Activated T-cell treated with anti-CD3 and anti-CD28 coated beads for 4 hours (primary cell): Measurements from ENCODE around the gene SLC49A3.
"Not testable (repeated sequence)": the region's sequence is repeated elsewhere in the genome, so short reads cannot be mapped to it uniquely, and the experiment has no call there.

Source experiments
- DNase-seq: peaks from one replicate; pipeline ENCODE4 v3.0.0-alpha.2; 2020

The SLC49A3 gene

DNA sequence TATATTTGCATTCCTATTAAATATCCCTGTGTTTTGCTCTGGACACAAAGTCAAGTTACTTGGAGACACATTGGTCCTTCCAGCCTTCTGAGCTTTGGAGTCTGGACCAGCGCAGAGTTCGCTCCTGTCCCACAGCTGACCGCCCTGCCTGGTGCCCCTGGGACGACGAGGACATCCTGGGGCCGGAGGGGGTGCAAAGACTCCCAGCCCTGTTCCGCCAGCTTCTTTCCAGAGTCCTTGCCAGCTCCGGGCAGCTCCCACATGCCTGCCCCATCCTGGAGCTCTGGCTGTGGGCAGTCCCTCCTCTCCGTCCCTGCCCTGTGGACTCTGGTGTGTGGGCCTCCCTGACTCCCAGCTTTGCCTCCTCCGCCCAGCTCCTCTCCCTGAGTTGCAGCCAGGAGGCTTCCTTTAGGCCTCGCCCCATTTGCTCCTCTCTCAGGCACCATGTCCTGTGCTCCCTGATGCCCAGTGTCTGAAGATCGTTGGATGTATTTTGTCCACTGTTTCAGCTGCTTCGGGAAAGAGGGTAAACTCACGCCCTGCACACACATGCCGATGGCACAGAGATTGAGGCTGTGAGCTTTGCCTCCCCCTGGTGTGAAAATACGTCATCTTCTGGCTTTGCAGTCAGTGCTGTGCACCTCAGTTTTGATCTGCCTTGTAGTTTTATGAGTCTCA, 11.8 kb upstream of the SLC49A3 start:
- DNase-seq = no peak

DNA sequence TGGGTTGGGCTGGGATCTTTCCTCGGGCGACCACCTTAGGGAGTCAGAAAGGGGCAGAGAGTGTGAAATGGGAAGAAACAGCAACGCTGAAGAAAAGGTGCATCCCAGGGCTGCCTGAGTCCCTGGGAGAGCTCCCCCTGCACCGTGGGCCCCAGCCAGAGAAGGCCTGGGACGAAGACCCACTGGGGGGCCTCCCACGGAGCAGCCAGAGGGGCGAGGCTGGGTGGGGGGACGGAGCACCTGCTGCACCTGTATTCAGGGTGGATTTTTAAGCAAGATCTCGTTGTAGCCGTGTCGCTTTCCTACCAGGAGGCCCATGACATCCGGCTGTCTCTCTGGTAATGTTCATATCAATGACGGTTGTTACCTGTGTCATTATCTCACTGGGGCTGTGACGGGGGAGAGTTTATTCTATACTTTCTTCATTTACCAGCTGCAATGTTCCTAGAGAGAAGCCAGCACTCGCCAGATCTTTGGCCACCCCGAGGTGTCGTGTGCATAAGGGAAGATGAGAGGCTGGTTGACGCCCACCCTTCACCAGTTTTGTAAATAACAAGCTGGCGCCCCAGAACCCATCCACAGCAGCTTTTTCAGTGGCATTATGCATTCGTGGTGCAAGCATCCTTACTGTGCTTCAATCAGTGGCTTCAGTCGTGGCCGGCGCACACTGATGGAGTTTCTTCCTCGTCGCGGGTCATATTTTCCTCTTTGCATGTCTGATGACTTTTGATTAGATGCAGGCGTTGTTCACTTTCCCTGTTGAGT, 11.0 kb upstream of the SLC49A3 start:
- DNase-seq = no peak

- not testable (repeated sequence) for DNase-seq
Measured at GRCh38 chr4:694341-694940, 5.5 kb upstream of the SLC49A3 start.

- DNase-seq = no peak
Measured at GRCh38 chr4:692771-693554, 4.0 kb upstream of the SLC49A3 start.

GRCh38 chr4:689723-690122, 772 bp upstream of the SLC49A3 start:
- DNase-seq = no peak

DNA sequence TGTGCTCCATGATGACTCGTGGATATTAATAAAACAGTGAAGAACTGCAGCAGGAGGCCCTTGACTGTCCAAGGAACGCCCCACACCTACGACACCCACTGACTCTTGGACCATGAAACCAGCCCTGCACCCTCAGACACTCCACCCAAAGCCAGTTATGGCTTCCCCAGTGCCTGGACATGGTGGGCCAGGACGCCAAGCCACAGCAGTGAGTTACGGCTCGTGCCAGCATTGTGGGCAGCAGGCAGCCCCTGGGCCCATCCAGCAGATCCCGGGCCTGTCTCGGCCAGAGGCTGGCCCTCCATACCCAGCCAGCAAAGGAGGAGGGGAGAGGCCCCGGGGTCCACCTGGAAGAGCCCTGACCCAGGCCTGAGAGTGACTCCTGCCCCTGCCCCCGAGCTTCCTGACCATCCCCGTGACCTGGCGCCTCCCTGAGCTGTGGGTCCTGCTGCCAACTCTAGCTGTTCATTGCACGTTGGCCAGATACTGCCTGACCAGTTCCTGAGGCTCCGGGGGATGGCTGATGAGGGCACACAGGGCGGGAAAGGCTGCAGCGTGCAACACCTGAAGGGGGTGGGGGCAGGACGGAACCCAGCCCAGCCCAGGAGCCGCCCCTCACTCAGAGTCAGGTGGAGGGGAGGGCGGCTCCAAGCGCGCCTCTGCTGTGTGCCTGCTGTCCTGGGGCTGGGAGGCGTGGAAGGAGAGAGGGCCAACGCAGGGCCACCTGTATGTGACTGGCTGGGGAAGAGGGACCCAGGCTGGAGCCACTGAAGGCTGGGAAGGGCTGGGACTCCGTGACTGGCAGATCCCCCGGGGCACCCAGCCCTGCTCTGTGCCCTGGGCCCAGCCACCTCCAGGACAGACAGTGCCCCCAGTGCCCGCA, 739 bp downstream of the SLC49A3 start:
- DNase-seq = no peak

DNA sequence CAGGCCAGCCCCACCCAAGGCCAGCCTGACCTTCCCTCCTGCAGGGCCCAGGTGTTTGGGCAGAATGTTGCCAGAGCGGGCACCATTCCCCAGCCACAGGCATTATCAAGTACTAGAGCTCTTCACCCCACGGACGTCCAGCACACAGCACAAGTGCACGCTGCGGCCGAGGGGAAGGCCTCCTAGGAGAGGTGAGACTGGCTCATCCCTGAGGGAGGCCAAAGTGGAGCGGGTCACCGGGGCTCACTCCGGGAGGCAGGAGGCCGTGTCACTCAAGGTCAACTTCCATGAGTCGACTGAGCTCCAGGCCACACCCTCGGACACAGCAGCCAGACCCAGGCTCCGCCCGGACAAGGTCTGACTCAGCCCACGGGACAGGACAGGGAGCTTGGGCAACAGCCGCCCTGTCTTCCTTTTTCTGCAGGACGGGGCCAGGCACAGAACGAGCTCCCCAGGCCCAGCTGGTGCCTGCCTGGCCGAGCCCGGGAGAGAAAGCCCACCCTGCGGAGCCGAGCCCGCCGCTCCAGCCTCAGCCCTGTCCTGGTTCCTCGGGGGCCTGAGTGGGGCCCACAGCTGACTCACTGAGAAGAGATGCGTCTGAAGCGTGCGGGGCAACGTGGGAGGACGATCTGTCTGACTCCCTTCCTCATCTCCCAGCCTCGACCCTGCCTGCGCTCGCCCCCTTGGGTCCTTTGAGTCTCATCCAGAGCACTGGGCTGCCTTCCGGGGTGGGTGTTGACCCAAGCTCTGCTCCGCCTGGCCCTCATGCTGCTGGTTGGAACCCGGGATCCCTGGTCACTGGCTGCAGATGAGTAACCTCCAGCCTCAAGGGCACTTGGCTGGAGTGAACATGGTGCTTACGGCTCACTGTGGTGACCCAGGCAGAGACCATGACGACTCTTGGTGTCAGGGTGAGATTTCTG, 1.6 kb downstream of the SLC49A3 start:
- no peak for DNase-seq

DNA sequence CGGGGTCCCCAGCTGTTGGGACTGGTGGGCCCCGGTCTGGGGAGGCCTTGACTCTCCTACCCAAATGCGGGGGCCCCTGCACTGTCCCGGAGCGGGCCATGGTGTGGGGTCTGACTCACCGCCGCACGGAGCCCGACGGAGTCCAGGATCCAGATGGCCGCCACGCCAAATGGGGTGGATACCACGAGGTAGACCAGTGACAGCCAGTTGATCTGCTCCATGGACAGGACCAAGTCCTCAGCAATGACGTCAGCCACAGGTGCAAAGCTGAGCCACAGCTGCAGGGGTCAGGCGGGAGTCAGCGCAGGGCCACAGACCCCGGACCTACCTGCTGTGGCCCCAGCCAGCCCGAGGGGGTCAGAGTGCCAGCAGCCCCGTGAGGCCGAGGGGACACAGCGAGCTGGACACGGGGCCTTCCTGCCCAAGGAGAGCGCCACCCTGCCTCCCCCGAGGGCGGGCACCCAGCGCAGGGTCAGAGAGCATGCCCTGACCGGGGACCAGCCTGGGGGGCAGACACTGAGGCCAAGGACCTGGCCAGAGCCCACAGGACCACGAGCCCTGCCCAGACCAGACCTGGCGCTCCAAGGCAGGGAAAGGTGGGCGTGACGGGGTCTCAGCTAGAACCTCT, 2.4 kb downstream of the SLC49A3 start:
- DNase-seq = no peak

DNA sequence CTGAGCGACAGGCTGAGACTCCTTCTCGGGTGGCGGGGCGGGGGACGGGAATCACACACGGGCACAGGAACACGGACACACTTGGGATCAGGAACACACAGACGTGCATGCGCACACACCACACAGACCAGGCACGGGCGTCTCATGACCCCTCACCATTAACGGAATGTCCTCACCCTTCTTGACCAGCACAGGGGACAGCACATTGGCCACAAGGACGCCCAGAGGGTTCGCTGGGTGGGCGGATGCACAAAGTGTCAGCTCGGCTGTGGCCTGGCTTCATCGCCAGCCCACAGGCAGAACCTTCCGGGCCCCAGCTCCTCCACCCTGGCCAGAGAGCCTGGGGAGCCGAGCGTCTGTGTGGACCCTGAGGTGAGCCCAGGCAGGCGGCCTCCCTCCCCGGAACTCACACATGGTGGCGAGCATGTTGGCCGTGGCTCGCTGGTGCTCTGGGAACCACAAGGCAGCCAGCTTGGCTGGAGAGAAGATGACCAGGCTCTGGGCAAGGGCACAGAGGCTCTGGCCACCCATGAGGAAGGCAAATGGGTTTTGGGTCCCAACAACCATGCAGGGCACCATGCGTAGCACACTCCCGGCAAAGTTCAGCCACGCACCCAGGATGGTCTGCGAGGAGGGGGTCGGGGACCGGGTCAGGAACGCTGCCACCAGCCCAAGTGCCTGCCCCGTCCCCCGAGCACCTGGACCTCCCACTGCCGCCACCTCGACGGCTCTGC, 3.1 kb downstream of the SLC49A3 start:
- no peak for DNase-seq

- DNase-seq = no peak
Measured at GRCh38 chr4:684623-685327, 4.2 kb downstream of the SLC49A3 start.

GRCh38 chr4:683982-684622, 4.8 kb downstream of the SLC49A3 start:
- DNase-seq = no peak

- no peak for DNase-seq
Measured at GRCh38 chr4:683247-683897, 5.6 kb downstream of the SLC49A3 start.

GRCh38 chr4:682490-683172, 6.3 kb downstream of the SLC49A3 start:
- DNase-seq = no peak

GRCh38 chr4:681736-682451, 7.1 kb downstream of the SLC49A3 start:
- no peak for DNase-seq

- no peak for DNase-seq
Measured at GRCh38 chr4:680928-681645, 7.9 kb downstream of the SLC49A3 start.

DNA sequence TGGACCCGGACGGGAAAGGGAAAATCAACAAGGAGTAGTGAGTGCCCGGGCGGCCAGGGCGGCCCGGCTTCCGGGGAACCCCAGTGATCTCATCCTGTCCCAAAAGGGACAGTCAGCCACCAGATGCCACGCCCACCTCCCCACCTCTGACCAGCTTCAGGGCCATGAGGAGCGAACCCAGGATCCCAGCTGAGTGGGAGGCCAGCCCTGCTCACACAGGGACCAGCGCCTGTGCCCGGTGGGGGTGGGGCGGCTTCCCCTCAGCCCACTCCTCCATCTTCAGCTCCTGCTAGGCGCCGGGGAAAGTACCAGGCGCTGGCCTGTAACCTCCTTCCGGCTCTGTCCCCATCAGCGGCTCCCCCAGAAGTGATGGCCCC, 8.4 kb downstream of the SLC49A3 start:
- no peak for DNase-seq
